HG03045 (cell line): ENCODE data around the gene CPM.
"Not testable (repeated sequence)": the region's sequence is repeated elsewhere in the genome, so short reads cannot be mapped to it uniquely, and the experiment has no call there.

Source experiments
- ATAC-seq: cut with Tn5 transposase; IDR thresholded peaks from one replicate; pipeline ENCODE4 v1.9.1; 2021; ENCODE audit warnings: mild to moderate bottlenecking, moderate library complexity; ENCODE audit not compliant: unreplicated experiment

CPM gene

GRCh38 chr12:68855771-68856170, 77.2 kb downstream of the CPM start:
- no peak for ATAC-seq

- ATAC-seq: no peak
Observed at GRCh38 chr12:68855111-68855510, 77.9 kb downstream of the CPM start.

GRCh38 chr12:68854554-68854953, 78.4 kb downstream of the CPM start:
- ATAC-seq: no peak

GRCh38 chr12:68854078-68854468, 78.9 kb downstream of the CPM start:
- no peak for ATAC-seq

- ATAC-seq: no peak
Observed at GRCh38 chr12:68853396-68854077, 79.4 kb downstream of the CPM start.

GRCh38 chr12:68851592-68852306, 81.2 kb downstream of the CPM start:
- no peak for ATAC-seq

- ATAC-seq: no peak
Observed at GRCh38 chr12:68850390-68850789, 82.6 kb downstream of the CPM start.

- no peak for ATAC-seq
Observed at GRCh38 chr12:68846811-68847210, 86.2 kb downstream of the CPM start.

- no peak for ATAC-seq
Observed at GRCh38 chr12:68844788-68845695, 87.9 kb downstream of the CPM start.

GRCh38 chr12:68844318-68844745, 88.6 kb downstream of the CPM start:
- no peak for ATAC-seq

- ATAC-seq: no peak
Observed at GRCh38 chr12:68842784-68843567, 90.0 kb downstream of the CPM start.

- ATAC-seq: no peak
Observed at GRCh38 chr12:68842123-68842522, 90.8 kb downstream of the CPM start.

GRCh38 chr12:68841717-68842116, 91.3 kb downstream of the CPM start:
- no peak for ATAC-seq

GRCh38 chr12:68841175-68841574, 91.8 kb downstream of the CPM start:
- not testable (repeated sequence) for ATAC-seq

- ATAC-seq: no peak
Observed at GRCh38 chr12:68839183-68840147, 93.5 kb downstream of the CPM start.

- ATAC-seq: no peak
Observed at GRCh38 chr12:68838046-68838886, 94.7 kb downstream of the CPM start.

GRCh38 chr12:68837215-68837614, 95.8 kb downstream of the CPM start:
- ATAC-seq: no peak

GRCh38 chr12:68835333-68835908, 97.5 kb downstream of the CPM start:
- ATAC-seq: no peak
